Activated CD4-positive, alpha-beta T cell treated with anti-CD3 and anti-CD28 coated beads, Interleukin-2, amount 50 U/mL, for 48 hours (primary cell): Measurements from ENCODE around the gene STXBP4.

Experiments
- DNase-seq, 2 experiments: peaks; one replicate each; pipeline ENCODE4 v3.0.0-alpha.2; 2020

Gene STXBP4

DNA sequence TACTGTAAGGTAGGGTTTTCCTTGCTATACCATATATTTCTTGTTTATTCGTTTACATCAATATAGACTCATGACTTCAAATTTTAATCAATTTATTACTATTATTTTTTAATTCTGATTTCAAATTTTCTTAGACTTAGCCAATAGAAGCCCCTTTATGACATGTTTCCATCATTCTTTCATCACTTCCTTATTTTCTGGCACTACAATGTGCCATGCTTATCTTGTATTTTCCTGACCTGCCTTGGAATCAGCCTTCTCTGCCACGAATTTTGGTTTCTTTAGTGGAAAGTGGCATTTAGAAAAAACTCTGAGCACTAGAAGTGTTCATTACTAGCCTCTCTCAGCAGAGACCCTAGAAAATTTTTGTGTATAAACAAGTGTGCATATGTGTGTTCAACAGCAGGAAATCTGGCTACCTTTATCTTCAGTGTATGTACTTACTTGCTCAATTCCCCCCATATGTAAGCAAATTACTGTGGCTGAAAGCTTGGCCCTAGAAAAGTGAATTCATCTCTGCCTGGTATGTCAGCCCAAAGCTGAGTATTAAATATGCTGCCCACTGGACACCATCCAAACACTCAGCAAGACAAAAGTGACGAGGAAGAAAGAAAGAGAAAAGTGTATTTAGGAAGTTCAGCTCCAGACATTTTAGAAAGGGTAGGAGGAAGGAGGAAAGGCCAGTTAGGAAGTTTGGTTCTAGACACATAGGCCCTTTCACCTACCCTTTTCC lies 4.0 kb downstream of the STXBP4 start:
- no peak for DNase-seq

DNA sequence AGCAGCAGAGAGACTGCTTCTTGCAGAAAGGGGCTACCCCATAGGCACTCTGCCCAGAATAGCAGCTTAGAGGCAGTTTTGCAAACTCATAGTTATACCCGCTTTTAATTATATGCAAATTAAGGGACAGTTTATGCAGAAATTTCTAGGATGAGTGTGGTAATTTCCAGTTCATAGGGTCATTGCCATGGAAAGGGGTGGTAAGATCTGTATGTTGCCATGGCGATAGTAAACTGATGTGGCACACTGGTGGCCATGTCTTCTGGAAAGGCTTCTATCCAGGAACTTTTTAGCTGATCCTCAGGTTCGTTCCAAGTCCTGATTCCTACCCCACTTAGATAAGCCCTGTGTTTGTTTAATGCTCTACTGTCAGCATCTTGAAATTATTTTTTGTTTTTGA lies 6.2 kb downstream of the STXBP4 start:
- DNase-seq, result no peak

GRCh38 chr17:54976316-54976715 lies 7.8 kb downstream of the STXBP4 start:
- no peak for DNase-seq

DNA sequence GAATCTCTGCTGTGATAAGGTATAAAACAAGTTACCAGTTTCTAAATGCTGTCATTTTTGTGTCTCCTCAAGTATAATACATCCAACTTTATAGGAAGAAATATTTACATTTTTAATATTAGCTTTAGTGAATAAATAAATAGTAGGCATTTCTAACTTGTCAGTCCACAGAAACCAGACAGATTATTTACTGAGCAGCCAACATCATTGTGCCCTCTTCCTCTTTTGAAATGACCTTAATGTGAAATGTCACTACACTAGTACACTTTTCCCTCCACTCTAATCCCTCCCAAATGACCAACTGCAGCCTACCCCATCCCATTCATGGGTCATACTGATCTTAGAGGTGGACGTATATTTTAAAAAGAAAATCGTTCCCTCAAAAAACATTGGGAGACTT lies 9.2 kb downstream of the STXBP4 start:
- DNase-seq, result no peak

GRCh38 chr17:54979657-54980056 lies 11.1 kb downstream of the STXBP4 start:
- DNase-seq, result no peak

DNA sequence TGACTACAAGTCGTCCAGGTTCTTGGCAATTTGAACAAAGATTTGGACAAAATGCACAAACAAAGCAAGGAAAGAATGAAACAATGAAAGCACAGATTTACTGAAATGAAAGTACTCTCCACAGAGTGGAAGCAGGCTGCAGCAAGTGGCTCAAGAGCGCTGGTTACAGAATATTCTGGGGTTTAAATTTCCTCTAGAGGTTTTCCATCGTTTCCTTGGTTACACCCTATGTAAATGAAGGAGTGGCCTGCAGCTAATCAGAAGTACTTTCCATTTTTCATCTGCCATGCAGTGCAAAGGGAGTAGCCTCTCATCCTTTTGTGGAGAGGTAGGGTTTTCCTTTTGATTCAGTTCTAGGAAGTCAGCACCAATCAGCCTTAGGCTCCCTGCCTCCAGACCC lies 11.8 kb downstream of the STXBP4 start:
- DNase-seq, result no peak

DNA sequence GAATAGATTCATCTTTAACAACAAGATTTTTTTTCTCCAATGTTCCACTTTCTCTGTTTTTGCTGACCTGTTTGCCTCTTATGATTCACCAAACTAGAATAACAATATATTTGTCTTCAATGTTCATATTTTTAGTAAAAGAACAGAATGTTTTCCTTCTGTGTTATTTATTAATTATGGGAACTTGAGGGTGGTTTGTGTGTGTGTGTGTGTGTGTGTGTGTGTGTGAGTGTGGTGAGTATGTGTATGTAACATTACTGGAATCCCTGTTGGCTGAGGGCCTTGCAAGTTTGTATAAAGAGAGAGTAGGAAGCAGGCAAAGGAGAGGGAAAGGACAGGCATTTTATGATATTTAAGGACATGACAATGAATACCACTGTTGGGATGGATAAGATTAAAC lies 13.8 kb downstream of the STXBP4 start:
- DNase-seq, result no peak

DNA sequence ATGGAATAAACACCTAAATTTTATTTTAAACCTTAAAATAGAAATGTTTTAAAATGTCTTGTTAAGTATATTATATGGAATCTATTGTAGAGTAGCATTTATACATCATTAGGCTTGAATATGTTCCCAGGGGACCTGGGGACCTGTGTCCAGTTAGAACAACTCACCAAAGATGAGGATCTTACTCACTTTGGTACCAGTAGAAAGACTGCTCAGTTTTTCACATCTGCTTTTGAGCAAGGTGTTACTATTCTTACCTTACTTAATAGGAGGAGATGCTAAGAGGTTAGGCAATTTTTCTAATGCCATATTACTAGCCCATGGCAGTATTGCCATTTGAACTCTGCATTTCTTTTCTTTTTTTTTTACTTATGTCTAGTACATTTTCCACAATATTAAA lies 14.7 kb downstream of the STXBP4 start:
- DNase-seq, result no peak

GRCh38 chr17:54985476-54985875 lies 16.9 kb downstream of the STXBP4 start:
- DNase-seq, result no peak

- DNase-seq, result no peak
Measured at GRCh38 chr17:54990118-54990517, 21.6 kb downstream of the STXBP4 start.

DNA sequence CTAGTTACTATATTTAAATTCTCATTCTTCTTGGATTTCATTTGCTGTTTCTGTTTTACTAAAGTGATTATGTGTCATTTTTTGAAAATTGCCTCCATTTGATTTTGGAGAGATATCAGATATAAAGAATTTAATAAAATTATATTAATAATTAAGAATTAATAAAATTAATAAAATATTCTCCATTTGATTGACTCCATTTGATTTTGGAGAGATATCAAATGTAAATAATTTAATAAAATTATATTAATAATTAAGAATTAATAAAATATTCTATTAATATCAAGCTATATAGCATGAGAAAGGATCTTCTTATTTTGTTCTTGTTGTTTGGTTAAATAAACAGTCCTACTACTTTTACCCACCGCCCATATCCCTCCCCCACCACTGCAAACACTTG lies 23.0 kb downstream of the STXBP4 start:
- DNase-seq, result no peak

DNA sequence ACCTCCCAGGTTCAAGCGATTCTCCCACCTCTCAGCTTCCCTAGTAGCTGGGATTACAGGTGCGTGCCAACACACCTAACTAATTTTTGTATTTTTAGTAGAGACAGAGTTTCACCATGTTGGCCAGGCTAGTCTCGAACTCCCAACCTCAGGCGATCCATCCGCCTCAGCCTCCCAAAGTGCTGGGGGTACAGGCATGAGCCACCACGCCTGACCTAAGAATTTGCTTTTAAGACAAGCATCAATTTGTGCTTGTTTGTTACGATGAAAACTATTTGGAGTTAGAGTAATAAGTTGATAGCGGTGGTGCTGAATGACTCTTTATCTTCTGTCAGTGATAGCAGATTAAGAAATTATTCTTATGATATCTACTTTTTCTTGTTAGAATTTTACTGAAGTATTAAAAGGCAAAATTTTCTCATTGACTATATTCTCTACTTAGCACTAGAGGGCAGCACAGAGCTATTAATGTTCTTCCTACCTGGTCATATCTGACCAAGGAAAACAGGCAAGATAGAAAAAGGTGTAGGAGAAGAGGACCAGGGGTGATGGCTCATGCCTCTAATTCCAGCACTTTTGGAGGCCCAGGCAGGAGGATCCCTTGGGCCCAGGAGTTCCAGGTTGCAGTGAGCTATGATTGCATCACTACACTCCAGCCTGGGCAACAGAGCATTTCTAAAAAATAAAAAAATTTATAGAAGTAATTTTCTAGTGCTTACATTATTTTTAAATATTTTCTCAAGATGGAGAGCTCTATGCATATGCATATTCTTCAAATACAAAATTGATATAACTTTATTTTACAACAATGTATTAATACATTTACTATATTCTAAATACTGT lies 24.5 kb downstream of the STXBP4 start:
- DNase-seq, result no peak

- no peak for DNase-seq
Measured at GRCh38 chr17:54996441-54996840, 27.9 kb downstream of the STXBP4 start.

DNA sequence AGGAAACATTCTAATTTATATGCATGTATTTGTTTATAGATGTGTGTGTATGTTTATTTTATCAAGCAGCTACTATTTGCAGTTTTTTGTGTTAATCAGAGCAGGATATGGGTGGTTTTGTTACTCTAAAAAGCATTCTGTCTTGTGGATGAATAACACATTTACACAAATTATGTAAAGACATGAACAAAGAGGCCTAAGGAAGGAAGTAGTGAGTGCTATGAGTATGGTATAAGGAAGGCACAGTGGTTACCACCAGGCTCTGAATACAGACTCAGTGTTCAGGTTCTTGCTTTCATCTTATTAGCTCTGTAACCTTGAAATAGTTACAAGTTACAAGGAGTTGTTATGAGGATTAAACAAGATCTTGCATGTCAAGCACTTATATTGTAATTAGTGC lies 33.9 kb downstream of the STXBP4 start:
- no peak for DNase-seq

DNA sequence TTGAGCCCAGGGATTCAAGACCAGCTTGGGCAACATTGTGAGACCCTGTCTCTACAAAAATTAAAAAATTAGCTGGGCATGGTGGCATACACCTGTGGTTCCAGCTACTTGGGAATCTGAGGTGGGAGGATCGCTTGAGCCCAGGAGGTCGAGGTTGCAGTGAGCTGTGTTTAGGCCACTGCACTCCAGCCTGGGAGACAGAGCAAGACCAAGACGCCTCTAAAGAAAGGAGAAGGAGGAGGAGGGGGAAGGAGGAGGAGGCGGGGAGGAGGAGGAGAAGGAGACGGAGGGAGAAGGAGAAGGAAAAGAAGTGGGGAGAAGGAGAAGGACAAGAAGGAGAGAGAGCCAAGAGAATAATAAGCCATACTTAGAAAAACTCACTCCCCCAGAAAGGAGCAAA lies 35.9 kb downstream of the STXBP4 start:
- DNase-seq, result no peak

GRCh38 chr17:55005520-55005919 lies 37.0 kb downstream of the STXBP4 start:
- DNase-seq, result no peak

DNA sequence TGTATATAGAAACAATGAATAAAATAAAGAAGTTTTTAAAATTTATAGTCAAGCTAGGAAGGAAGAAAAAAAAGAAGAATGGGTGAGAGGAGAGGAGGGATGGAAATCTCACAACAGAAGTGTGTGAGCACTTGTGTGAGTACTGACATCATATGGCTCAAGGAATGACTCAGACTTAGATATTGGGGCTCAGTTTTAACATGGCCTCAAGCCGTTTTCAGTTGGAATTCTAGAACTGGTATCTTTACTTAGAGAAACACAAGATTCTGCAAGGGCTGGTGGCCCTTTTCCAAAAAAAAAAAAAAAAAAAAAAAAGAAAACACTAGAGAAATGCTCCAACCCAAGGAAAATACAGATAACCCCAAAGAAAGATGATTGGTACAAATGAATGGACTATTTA lies 55.1 kb downstream of the STXBP4 start:
- DNase-seq, result no peak

GRCh38 chr17:55037828-55038227 lies 69.3 kb downstream of the STXBP4 start:
- peak in 1 of 2 experiments; percentile 4 for DNase-seq

DNA sequence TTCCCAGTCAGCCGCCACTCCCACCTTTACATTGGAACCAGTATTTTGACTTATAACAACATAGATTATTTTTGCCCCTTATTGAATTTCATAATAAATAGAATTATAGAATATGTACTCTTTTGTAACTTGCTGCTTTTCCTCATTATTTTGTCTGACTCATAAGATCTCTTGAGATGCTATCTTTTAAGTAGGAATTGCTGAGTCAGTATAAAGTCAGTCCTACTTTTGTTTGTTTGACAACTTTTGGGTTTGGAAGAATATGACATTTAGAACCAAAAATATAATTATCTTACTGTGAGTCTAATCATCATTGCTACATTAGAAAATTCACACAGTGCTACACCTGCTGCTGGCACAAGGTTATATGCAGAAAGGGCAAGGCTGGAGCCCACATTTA lies 69.7 kb downstream of the STXBP4 start:
- no peak for DNase-seq

DNA sequence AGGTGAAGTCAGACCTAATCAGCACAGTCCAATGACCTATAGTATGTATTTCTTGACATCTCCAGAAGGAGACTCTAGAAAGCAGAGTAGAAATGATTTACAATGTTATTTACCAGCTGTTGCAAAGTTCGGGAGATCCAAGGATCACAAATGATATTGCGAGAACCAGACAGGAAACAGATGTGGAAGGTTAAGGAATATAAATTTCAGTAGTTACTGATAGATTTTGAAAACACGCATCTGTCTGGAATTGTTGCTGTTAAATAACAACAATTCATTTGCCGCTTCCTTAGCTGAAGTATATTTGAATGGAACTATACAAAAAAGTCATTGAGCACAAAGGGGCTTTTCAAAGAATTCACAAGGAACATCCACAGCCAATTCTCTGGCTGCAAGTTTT lies 72.0 kb downstream of the STXBP4 start:
- no peak for DNase-seq

DNA sequence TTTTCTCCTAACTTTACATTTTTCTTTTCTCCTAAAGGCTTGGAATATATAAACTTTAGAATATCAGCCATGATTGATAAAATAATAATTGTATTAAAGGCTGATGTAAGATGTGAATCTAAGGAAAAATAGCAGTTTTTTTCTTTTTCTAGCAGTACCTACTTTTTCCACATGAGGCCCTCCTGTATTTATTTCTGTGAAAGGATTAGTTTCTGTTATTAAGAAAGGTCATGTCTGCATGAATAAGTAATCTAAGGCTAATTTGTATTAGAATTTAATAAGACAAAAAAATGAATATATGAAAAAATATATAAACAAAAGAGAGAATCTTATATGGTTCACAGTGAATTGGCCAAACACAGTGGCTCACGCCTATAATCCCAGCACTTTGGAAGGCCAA lies 85.3 kb downstream of the STXBP4 start:
- no peak for DNase-seq

DNA sequence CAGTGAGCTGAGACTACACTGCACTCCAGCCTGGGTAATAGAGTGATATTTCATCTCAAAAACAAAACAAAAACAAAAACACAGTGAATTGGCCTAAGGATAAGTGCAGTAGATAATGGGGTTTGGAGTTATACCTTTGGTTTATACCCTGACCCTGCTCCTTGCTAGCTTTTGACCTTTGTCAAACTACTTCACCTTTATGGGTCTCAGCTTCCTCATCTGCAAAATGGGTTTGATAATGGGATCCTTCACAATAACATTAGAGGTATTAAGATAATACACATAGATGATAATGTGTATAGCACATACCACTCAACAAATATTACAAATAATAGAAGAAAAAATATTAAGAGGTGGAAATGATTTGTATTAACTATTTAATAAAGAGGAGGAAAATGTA lies 85.9 kb downstream of the STXBP4 start:
- no peak for DNase-seq

DNA sequence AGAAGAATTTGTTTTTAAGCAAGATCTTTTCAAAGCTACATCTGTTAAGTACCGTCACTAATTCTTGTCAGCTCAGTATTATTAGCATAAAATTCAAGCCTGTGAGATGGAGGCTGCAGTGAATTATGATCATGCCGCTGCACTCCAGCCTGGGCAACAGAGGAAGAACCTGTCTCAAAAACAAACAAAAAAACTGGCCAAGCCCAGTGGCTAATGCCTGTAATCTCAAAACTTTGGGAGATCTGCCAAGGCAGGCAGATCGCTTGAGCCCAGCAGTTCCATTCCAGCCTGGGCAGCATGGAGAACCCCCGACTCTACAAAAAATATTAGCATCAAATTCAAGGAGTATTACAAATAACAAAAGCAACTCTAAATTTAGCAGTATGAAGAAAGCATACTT lies 88.0 kb downstream of the STXBP4 start:
- DNase-seq, result no peak

DNA sequence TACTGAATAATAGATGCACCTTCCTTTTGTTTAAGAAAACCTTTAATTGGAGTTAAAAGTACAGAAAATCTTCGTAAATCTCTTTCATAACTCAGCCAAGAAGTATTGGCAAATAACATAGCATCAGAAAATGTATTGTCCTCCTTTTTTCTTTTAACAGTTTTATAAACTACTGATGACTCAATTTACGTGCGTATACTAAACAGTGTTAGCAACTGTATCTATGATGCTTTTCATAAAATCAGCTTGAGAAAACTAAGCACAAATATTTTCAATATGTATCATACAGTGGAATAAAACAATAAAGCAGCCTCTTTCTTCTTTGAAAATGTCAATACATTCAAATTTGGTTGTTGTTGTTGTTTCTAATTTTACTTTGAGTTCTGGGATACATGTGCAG lies 88.6 kb downstream of the STXBP4 start:
- DNase-seq, result no peak

GRCh38 chr17:55059724-55060123 lies 91.2 kb downstream of the STXBP4 start:
- DNase-seq, result no peak
